ENCODE measurements around the gene DLG1. TPM values are rescaled to one million over a fixed set of nuclear protein-coding genes. Genes with fewer than 3 reads are reported as not detected.

DLG1 gene
- total and polyA plus RNA-seq, 2 of the 4 experiments (the other 2 are of a cell fraction): 21.2 to 57.7 TPM

DNA sequence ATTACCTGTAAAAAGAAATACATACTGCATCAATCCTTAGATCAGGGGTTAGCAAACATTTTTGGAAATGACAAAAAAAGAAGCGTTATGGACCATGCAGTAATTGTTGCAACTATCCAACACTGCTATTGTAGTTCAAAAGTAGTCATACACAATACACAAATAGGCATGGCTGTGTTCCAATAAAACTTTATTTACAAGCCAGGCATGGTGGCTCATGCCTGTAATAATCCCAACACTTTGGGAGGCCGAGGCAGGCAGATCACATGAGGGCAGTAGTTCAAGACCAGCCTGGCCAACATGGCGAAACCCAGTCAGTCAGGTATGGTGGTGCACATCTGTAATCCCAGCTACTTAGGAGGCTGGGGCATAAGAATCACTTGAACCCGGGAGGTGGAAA, 124.8 kb downstream of the DLG1 start:
- Histone ChIP-seq H3K4me2 (ENCODE audit: low read depth, low read length) (no peak overlapping the region), H3K4me1 (ENCODE audit: control insufficient read depth, insufficient read depth, low read length) (no peaks in the 10 kb centered on the region), H2AK5ac (ENCODE audit: low read depth, low read length) (no peak overlapping the region), H2AK9ac (replicated peaks; ENCODE audit: low read depth, low read length, poor library complexity) (no peak overlapping the region), H3K9me1 (ENCODE audit: insufficient read depth, low read length) (no peaks in the 10 kb centered on the region; the same call in 1 of the 2 replicates), H3K79me1 (ENCODE audit: low read depth in 1 of 2, low read length in 2 of 2) (peaks cover 33 to 39% of the 10 kb centered on the region in 2 experiments), H2AFZ (replicated peaks; ENCODE audit: low read length, poor library complexity) (no peak overlapping the region), H4K8ac (ENCODE audit: low read depth in 2 of 2, low read length in 2 of 2) (no peak overlapping the region), H4K20me1 (ENCODE audit: insufficient read depth, low read length) (peaks cover 12% of the 10 kb centered on the region; the same call in 1 of the 2 replicates), H3K27ac (ENCODE audit: insufficient read depth, low read length) (no peak overlapping the region), H4K5ac (ENCODE audit: low read depth, low read length) (no peak overlapping the region), H3K4me3 (ENCODE audit: insufficient read depth, low read depth, low read length) (no peak overlapping the region), H2BK120ac (ENCODE audit: low read depth, low read length) (no peak overlapping the region), H3K14ac (replicated peaks; ENCODE audit: low read depth, low read length) (no peak overlapping the region), H3K56ac (ENCODE audit: extremely low read depth, insufficient read depth, low read length) (no peak overlapping the region), H3K23ac (ENCODE audit: low read depth, low read length) (no peak overlapping the region), H2BK5ac (ENCODE audit: low read depth, low read length, poor library complexity, severe bottlenecking) (no peak overlapping the region), H3K18ac (ENCODE audit: low read depth, low read length) (no peak overlapping the region), H3K9ac (ENCODE audit: low read depth, low read length) (no peak overlapping the region), H2BK15ac (ENCODE audit: low read depth, low read length) (no peak overlapping the region), H3K9me3 (ENCODE audit: control insufficient read depth, insufficient read depth, low read length) (no peaks in the 10 kb centered on the region), H3K4ac (ENCODE audit: low read depth, low read length) (no peak overlapping the region), H2BK20ac (ENCODE audit: low read depth, low read length) (no peak overlapping the region), H3K36me3 (ENCODE audit: control insufficient read depth, insufficient read depth, low read length) (no peaks in the 10 kb centered on the region), H3K27me3 (ENCODE audit: control insufficient read depth, insufficient read depth, low read length) (no peaks in the 10 kb centered on the region), H4K91ac (ENCODE audit: insufficient read depth, low read depth, low read length) (no peak overlapping the region)
- ChIA-PET CTCF (no interaction called here), POLR2A (ENCODE audit: unreplicated experiment) (no interaction called here)
- no peak for DNase-seq
- no peak for ATAC-seq (ENCODE audit: low read depth)
- BruUV-seq (replicated peaks): no TSS peak
- no CpG with 5 or more reads among the region's 4 CpGs for WGBS, 2 experiments (ENCODE audit: extremely low coverage in 2 of 2, insufficient read length in 1 of 2)
- no peak for TF ChIP-seq CEBPB (IDR thresholded peaks at IDR 0.05; ENCODE audit: low read depth, low read length)
- TF ChIP-seq SMC3 (IDR thresholded peaks at IDR 0.05; ENCODE audit: low read depth, low read length): no peak
- no peak for TF ChIP-seq RCOR1 (IDR thresholded peaks at IDR 0.05; ENCODE audit: insufficient replicate concordance, low read length)
- TF ChIP-seq BHLHE40 (IDR thresholded peaks at IDR 0.05; ENCODE audit: low read depth, low read length): no peak
- no peak for TF ChIP-seq MXI1 (IDR thresholded peaks at IDR 0.05; ENCODE audit: borderline replicate concordance, low read depth, low read length)
- TF ChIP-seq, protein P1, sequence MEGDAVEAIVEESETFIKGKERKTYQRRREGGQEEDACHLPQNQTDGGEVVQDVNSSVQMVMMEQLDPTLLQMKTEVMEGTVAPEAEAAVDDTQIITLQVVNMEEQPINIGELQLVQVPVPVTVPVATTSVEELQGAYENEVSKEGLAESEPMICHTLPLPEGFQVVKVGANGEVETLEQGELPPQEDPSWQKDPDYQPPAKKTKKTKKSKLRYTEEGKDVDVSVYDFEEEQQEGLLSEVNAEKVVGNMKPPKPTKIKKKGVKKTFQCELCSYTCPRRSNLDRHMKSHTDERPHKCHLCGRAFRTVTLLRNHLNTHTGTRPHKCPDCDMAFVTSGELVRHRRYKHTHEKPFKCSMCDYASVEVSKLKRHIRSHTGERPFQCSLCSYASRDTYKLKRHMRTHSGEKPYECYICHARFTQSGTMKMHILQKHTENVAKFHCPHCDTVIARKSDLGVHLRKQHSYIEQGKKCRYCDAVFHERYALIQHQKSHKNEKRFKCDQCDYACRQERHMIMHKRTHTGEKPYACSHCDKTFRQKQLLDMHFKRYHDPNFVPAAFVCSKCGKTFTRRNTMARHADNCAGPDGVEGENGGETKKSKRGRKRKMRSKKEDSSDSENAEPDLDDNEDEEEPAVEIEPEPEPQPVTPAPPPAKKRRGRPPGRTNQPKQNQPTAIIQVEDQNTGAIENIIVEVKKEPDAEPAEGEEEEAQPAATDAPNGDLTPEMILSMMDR (conservative IDR thresholded peaks at IDR 0.05; ENCODE audit: low read depth, low read length): no peak
- TF ChIP-seq, protein P2, sequence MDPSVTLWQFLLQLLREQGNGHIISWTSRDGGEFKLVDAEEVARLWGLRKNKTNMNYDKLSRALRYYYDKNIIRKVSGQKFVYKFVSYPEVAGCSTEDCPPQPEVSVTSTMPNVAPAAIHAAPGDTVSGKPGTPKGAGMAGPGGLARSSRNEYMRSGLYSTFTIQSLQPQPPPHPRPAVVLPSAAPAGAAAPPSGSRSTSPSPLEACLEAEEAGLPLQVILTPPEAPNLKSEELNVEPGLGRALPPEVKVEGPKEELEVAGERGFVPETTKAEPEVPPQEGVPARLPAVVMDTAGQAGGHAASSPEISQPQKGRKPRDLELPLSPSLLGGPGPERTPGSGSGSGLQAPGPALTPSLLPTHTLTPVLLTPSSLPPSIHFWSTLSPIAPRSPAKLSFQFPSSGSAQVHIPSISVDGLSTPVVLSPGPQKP (IDR thresholded peaks at IDR 0.05; ENCODE audit: borderline replicate concordance, low read depth, low read length): no peak
- no peak for TF ChIP-seq CHD1 (IDR thresholded peaks at IDR 0.05; ENCODE audit: low read depth, low read length)
- TF ChIP-seq RAD21 (IDR thresholded peaks at IDR 0.05; ENCODE audit: low read length): no peak
- TF ChIP-seq MAFK (IDR thresholded peaks at IDR 0.05; ENCODE audit: low read depth, low read length): no peak
- no peak for TF ChIP-seq NFE2L2 (IDR thresholded peaks at IDR 0.05; ENCODE audit: low read depth, low read length)
- TF ChIP-seq, protein P3, sequence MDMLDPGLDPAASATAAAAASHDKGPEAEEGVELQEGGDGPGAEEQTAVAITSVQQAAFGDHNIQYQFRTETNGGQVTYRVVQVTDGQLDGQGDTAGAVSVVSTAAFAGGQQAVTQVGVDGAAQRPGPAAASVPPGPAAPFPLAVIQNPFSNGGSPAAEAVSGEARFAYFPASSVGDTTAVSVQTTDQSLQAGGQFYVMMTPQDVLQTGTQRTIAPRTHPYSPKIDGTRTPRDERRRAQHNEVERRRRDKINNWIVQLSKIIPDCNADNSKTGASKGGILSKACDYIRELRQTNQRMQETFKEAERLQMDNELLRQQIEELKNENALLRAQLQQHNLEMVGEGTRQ (IDR thresholded peaks at IDR 0.05; ENCODE audit: low read depth, low read length): no peak
- TF ChIP-seq RFX5 (IDR thresholded peaks at IDR 0.05; ENCODE audit: low read depth, low read length): no peak
- dilution Hi-C loops (cut with HindIII; ENCODE audit: low sequenced_read_pairs, unreplicated experiment): no loop called here
- in situ Hi-C loops (cut with MboI; ENCODE audit: low sequenced_read_pairs): no loop called here
- intact Hi-C loops (cut with micrococcal nuclease): no loop called here

All from IMR-90 (cell line).